ENCODE data around the gene LMF2. TPM values are rescaled to one million over a fixed set of nuclear protein-coding genes. Genes with fewer than 3 reads are reported as not detected.
A peak's percentile ranks its signal among the peaks of the same experiment; 100 is the strongest.

LMF2 gene
- polyA plus RNA-seq, 1 donor (not counting 4 experiments of a cell fraction or from before 2014, with no cell fraction given) = 13.2 TPM

- H4K20me1 ChIP-seq (ENCODE audit: control insufficient read depth, extremely low read depth, insufficient read depth, low read length) = no peaks in the 10 kb centered on the region
- H3K27me3 ChIP-seq (ENCODE audit: control insufficient read depth, extremely low read depth, insufficient read depth, low read length) = no peaks in the 10 kb centered on the region
- H3K4me3 ChIP-seq (ENCODE audit: control insufficient read depth in 2 of 3, extremely low read depth in 1 of 3, insufficient read depth in 2 of 3, low read depth in 1 of 3, low read length in 3 of 3) = no peak overlapping the region
- dilution Hi-C loops (cut with MboI; ENCODE audit: extremely low pct_ligation_motif_present, low sequenced_read_pairs) = no loop called here
- no peak overlapping the region for H3K4me2 ChIP-seq (ENCODE audit: control insufficient read depth, extremely low read depth, insufficient read depth, low read depth, low read length)
- H3K27ac ChIP-seq (ENCODE audit: control insufficient read depth, insufficient read depth, low read length) = peak overlapping the region; percentile 29
- DNase-seq (ENCODE audit: low read depth, low spot score) (no peak), FAIRE-seq (no peak)
- H3K79me2 ChIP-seq (ENCODE audit: control insufficient read depth, insufficient read depth, low read length) = no peaks in the 10 kb centered on the region
- H3K9me3 ChIP-seq (ENCODE audit: control insufficient read depth, low read depth, low read length) = no peaks in the 10 kb centered on the region
- no peaks in the 10 kb centered on the region for H3K9me1 ChIP-seq (ENCODE audit: control insufficient read depth, extremely low read depth, insufficient read depth, low read length)
- no peak overlapping the region for H2AFZ ChIP-seq (ENCODE audit: control insufficient read depth, low read length)
- no peaks in the 10 kb centered on the region for H3K36me3 ChIP-seq (ENCODE audit: control insufficient read depth in 2 of 2, extremely low read depth in 1 of 2, insufficient read depth in 2 of 2, low read length in 2 of 2)
- H3K4me1 ChIP-seq (ENCODE audit: control insufficient read depth, extremely low read depth, insufficient read depth, low read length) = peaks cover 42% of the 10 kb centered on the region
- no peak overlapping the region for H3K9ac ChIP-seq (ENCODE audit: control insufficient read depth, extremely low read depth, insufficient read depth, low read length)
- TF ChIP-seq EZH2 (IDR thresholded peaks at IDR 0.05; ENCODE audit: low read length) = no peak
- TF ChIP-seq, protein P1, sequence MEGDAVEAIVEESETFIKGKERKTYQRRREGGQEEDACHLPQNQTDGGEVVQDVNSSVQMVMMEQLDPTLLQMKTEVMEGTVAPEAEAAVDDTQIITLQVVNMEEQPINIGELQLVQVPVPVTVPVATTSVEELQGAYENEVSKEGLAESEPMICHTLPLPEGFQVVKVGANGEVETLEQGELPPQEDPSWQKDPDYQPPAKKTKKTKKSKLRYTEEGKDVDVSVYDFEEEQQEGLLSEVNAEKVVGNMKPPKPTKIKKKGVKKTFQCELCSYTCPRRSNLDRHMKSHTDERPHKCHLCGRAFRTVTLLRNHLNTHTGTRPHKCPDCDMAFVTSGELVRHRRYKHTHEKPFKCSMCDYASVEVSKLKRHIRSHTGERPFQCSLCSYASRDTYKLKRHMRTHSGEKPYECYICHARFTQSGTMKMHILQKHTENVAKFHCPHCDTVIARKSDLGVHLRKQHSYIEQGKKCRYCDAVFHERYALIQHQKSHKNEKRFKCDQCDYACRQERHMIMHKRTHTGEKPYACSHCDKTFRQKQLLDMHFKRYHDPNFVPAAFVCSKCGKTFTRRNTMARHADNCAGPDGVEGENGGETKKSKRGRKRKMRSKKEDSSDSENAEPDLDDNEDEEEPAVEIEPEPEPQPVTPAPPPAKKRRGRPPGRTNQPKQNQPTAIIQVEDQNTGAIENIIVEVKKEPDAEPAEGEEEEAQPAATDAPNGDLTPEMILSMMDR (optimal IDR thresholded peaks at IDR 0.05 in 1 of 3, IDR thresholded peaks at IDR 0.05 in 1 of 3, conservative IDR thresholded peaks at IDR 0.05 in 1 of 3; ENCODE audit: extremely low read depth in 1 of 3, insufficient read depth in 2 of 3, low read length in 3 of 3) = no peak
Measured at GRCh38 chr22:50537765-50538164, 30.3 kb upstream of the LMF2 start.

GRCh38 chr22:50536226-50536625 is 28.7 kb upstream of the LMF2 start:
- Histone ChIP-seq H3K79me2 (ENCODE audit: control insufficient read depth, insufficient read depth, low read length) (no peaks in the 10 kb centered on the region), H3K27ac (ENCODE audit: control insufficient read depth, insufficient read depth, low read length) (no peak overlapping the region), H3K4me1 (ENCODE audit: control insufficient read depth, extremely low read depth, insufficient read depth, low read length) (peaks cover 29% of the 10 kb centered on the region), H3K36me3 (ENCODE audit: control insufficient read depth in 2 of 2, extremely low read depth in 1 of 2, insufficient read depth in 2 of 2, low read length in 2 of 2) (no peaks in the 10 kb centered on the region), H3K4me3 (ENCODE audit: control insufficient read depth in 2 of 3, extremely low read depth in 1 of 3, insufficient read depth in 2 of 3, low read depth in 1 of 3, low read length in 3 of 3) (no peak overlapping the region), H3K4me2 (ENCODE audit: control insufficient read depth, extremely low read depth, insufficient read depth, low read depth, low read length) (no peak overlapping the region), H3K9me3 (ENCODE audit: control insufficient read depth, low read depth, low read length) (no peaks in the 10 kb centered on the region), H3K9ac (ENCODE audit: control insufficient read depth, extremely low read depth, insufficient read depth, low read length) (no peak overlapping the region), H4K20me1 (ENCODE audit: control insufficient read depth, extremely low read depth, insufficient read depth, low read length) (no peaks in the 10 kb centered on the region), H3K27me3 (ENCODE audit: control insufficient read depth, extremely low read depth, insufficient read depth, low read length) (peaks cover 2% of the 10 kb centered on the region), H2AFZ (ENCODE audit: control insufficient read depth, low read length) (no peak overlapping the region), H3K9me1 (ENCODE audit: control insufficient read depth, extremely low read depth, insufficient read depth, low read length) (no peaks in the 10 kb centered on the region)
- FAIRE-seq = no peak
- DNase-seq (ENCODE audit: low read depth, low spot score) = no peak
- dilution Hi-C loops (cut with MboI; ENCODE audit: extremely low pct_ligation_motif_present, low sequenced_read_pairs) = no loop called here
- TF ChIP-seq EZH2 (IDR thresholded peaks at IDR 0.05; ENCODE audit: low read length) = no peak
- TF ChIP-seq, protein P1 (optimal IDR thresholded peaks at IDR 0.05 in 1 of 3, IDR thresholded peaks at IDR 0.05 in 1 of 3, conservative IDR thresholded peaks at IDR 0.05 in 1 of 3; ENCODE audit: extremely low read depth in 1 of 3, insufficient read depth in 2 of 3, low read length in 3 of 3) = no peak

All from keratinocyte (primary cell).